Astrocyte (in vitro differentiated cells and primary cell): ENCODE results near the gene NLGN1. TPM values are rescaled to one million over a fixed set of nuclear protein-coding genes. Genes with fewer than 3 reads are reported as not detected.
"Not testable (repeated sequence)": the region's sequence is repeated elsewhere in the genome, so short reads cannot be mapped to it uniquely, and the experiment has no call there.

Experiments used
- DNase-seq: peaks from one replicate; pipeline ENCODE4 v3.0.0-alpha.2; 2010; ENCODE audit warnings: low read depth
- FAIRE-seq: peaks from 2 replicates; lab custom pipeline; 2011; peaks lifted over from hg19 to GRCh38; lab: Jason Lieb, UNC
- H2AFZ ChIP-seq: 2 replicates; pipeline ENCODE4 v1.6.0; 2012; ENCODE audit warnings: low read depth, low read length, inconsistent platforms
- H3K27ac ChIP-seq: 2 replicates; pipeline ENCODE4 v1.5.1; 2011; ENCODE audit warnings: low read depth, low read length, inconsistent platforms
- H3K27me3 ChIP-seq: 2 replicates; pipeline ENCODE4 v1.6.0; 2011; ENCODE audit warnings: low read length, inconsistent platforms; ENCODE audit not compliant: insufficient read depth
- H3K36me3 ChIP-seq: 2 replicates; pipeline ENCODE4 v1.5.1; 2011; ENCODE audit warnings: low read length, inconsistent platforms; ENCODE audit not compliant: insufficient read depth
- H3K4me1 ChIP-seq: 2 replicates; pipeline ENCODE4 v1.5.1; 2011; ENCODE audit warnings: low read length, inconsistent platforms; ENCODE audit not compliant: insufficient read depth
- H3K4me2 ChIP-seq: 2 replicates; pipeline ENCODE4 v1.6.0; 2012; ENCODE audit warnings: low read length, inconsistent platforms
- H3K4me3 ChIP-seq: 2 replicates; pipeline ENCODE4 v1.5.1; 2011; ENCODE audit warnings: low read depth, mild to moderate bottlenecking, low read length, inconsistent platforms; ENCODE audit not compliant: insufficient read depth
- H3K79me2 ChIP-seq: 2 replicates; pipeline ENCODE4 v1.6.0; 2012; ENCODE audit warnings: mild to moderate bottlenecking, low read length, inconsistent platforms; ENCODE audit not compliant: insufficient read depth
- H3K9ac ChIP-seq: 2 replicates; pipeline ENCODE4 v1.6.0; 2012; ENCODE audit warnings: mild to moderate bottlenecking, low read length, inconsistent platforms
- H3K9me3 ChIP-seq: 2 replicates; pipeline ENCODE4 v1.5.1; 2012; ENCODE audit warnings: low read depth, mild to moderate bottlenecking, low read length, inconsistent platforms; ENCODE audit not compliant: insufficient read depth
- H4K20me1 ChIP-seq: 2 replicates; pipeline ENCODE4 v1.6.0; 2012; ENCODE audit warnings: low read length, inconsistent platforms; ENCODE audit not compliant: insufficient read depth
- H3K27ac Mint-ChIP-seq: one replicate; pipeline ENCODE4 v1.8.0; 2021; ENCODE audit warnings: mild to moderate bottlenecking, mixed read lengths; ENCODE audit not compliant: unreplicated experiment
- H3K27me3 Mint-ChIP-seq: one replicate; pipeline ENCODE4 v1.8.0; 2021; ENCODE audit warnings: low read depth, mixed read lengths; ENCODE audit not compliant: unreplicated experiment
- H3K36me3 Mint-ChIP-seq: one replicate; pipeline ENCODE4 v1.8.0; 2021; ENCODE audit warnings: low read depth, mixed read lengths; ENCODE audit not compliant: unreplicated experiment
- H3K4me1 Mint-ChIP-seq: one replicate; pipeline ENCODE4 v1.8.0; 2021; ENCODE audit warnings: low read depth, mixed read lengths; ENCODE audit not compliant: unreplicated experiment
- H3K4me3 Mint-ChIP-seq: one replicate; pipeline ENCODE4 v1.8.0; 2021; ENCODE audit warnings: mild to moderate bottlenecking, moderate library complexity, mixed read lengths; ENCODE audit not compliant: unreplicated experiment
- H3K9me3 Mint-ChIP-seq: one replicate; pipeline ENCODE4 v1.8.0; 2021; ENCODE audit warnings: mild to moderate bottlenecking, mixed read lengths; ENCODE audit not compliant: unreplicated experiment
- EZH2 ChIP-seq: IDR thresholded peaks from 2 replicates; pipeline ENCODE4 v1.6.1; 2012; ENCODE audit warnings: mild to moderate bottlenecking, low read length, inconsistent platforms; ENCODE audit not compliant: insufficient read depth
- total RNA-seq: library from RNA; stranded (reverse); gene quantifications from 2 replicates; pipeline ENCODE4 v1.2.1, GENCODE V29; 2021
- TF ChIP-seq, protein P1 (sequence below): IDR thresholded peaks from 2 replicates; pipeline ENCODE4 v1.5.1; 2011; ENCODE audit warnings: low read depth, mild to moderate bottlenecking, inconsistent platforms, low read length, moderate library complexity; ENCODE audit not compliant: insufficient read depth

Gene NLGN1
- total RNA-seq, 1 donor from 2014 or later, result 1.2 TPM

DNA sequence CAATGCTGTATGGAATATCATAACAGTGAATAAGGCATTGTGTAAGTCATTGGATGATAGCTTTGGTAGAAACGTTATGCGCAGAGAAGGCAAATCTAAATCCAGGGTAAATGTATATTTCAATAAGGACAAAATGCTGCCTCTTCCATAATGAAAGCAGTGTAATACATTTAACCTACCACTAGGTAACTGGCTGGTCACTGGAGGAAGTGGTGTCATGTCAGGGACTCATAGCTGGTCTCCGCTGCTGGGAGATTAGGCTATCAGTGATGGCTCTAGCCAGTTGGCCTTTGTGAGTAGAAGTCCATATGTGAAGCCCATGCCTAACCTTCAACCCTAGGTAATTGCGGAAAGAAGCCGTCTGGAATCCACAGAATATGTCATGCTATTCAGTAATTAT lies 140.9 kb downstream of the NLGN1 start:
- no peak overlapping the region for H3K27ac ChIP-seq
- DNase-seq (no peak), FAIRE-seq (no peak)
- no peaks in the 10 kb centered on the region for H3K79me2 ChIP-seq
- no peaks in the 10 kb centered on the region for H3K27me3 ChIP-seq
- H4K20me1 ChIP-seq, result no peaks in the 10 kb centered on the region
- H3K36me3 ChIP-seq, result no peaks in the 10 kb centered on the region
- Mint-ChIP-seq H3K27me3 (peaks cover 2% of the 10 kb centered on the region), H3K36me3 (no peaks in the 10 kb centered on the region), H3K4me1 (no peaks in the 10 kb centered on the region), H3K9me3 (no peaks in the 10 kb centered on the region), H3K4me3 (no peak overlapping the region), H3K27ac (no peak overlapping the region)
- TF ChIP-seq, protein P1, sequence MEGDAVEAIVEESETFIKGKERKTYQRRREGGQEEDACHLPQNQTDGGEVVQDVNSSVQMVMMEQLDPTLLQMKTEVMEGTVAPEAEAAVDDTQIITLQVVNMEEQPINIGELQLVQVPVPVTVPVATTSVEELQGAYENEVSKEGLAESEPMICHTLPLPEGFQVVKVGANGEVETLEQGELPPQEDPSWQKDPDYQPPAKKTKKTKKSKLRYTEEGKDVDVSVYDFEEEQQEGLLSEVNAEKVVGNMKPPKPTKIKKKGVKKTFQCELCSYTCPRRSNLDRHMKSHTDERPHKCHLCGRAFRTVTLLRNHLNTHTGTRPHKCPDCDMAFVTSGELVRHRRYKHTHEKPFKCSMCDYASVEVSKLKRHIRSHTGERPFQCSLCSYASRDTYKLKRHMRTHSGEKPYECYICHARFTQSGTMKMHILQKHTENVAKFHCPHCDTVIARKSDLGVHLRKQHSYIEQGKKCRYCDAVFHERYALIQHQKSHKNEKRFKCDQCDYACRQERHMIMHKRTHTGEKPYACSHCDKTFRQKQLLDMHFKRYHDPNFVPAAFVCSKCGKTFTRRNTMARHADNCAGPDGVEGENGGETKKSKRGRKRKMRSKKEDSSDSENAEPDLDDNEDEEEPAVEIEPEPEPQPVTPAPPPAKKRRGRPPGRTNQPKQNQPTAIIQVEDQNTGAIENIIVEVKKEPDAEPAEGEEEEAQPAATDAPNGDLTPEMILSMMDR, result peak; percentile 16
- no peak for TF ChIP-seq EZH2
- no peak overlapping the region for H2AFZ ChIP-seq
- H3K9me3 ChIP-seq, result no peaks in the 10 kb centered on the region
- H3K4me3 ChIP-seq, result no peak overlapping the region
- H3K9ac ChIP-seq, result no peak overlapping the region
- H3K4me2 ChIP-seq, result no peak overlapping the region
- H3K4me1 ChIP-seq, result no peaks in the 10 kb centered on the region

DNA sequence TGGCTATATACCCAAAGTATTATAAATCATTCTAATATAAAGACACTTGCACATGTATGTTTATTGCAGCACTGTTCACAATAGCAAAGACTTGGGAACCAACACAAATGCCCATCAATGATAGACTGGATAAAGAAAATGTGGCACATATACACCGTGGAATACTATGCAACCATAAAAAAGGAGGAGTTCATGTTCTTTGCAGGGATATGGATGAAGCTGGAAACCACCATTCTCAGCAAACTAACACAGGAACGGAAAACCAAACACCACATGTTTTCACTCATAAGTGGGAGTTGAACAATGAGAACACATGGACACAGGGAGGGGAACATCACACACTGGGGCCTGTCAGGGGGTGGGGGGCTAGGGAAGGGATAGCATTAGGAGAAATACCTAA lies 148.0 kb downstream of the NLGN1 start:
- H3K9me3 Mint-ChIP-seq, H3K27me3 ChIP-seq, H3K27ac Mint-ChIP-seq, H3K4me2 ChIP-seq, H3K4me1 Mint-ChIP-seq, DNase-seq, H3K4me3 Mint-ChIP-seq, H3K9me3 ChIP-seq, H3K9ac ChIP-seq, H3K27me3 Mint-ChIP-seq, H3K27ac ChIP-seq, H3K4me1 ChIP-seq, H3K36me3 ChIP-seq, H2AFZ ChIP-seq, H3K79me2 ChIP-seq, FAIRE-seq, H3K4me3 ChIP-seq, H4K20me1 ChIP-seq, H3K36me3 Mint-ChIP-seq: not testable (repeated sequence)

DNA sequence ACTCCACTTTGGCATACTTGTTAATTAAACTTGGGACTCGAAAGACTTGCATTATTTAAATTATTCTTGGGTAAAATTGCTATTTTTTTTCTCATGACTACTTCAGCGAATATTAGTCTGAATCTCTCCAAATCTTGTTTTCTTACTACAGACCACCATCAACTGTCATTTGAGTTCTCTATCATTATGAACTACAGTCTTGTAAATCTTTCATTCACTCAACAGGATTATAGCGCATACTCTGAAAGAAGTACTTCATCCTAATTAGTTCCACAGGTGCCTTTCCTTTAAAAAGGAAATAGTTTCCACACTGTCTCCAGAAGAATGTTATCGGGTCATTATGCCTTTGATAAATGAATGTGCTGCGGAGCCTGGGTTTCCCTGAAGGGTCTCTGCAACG lies 149.5 kb downstream of the NLGN1 start:
- H3K36me3 ChIP-seq, result no peaks in the 10 kb centered on the region
- H3K79me2 ChIP-seq, result no peaks in the 10 kb centered on the region
- no peak overlapping the region for H2AFZ ChIP-seq
- no peaks in the 10 kb centered on the region for H3K4me1 Mint-ChIP-seq
- no peak overlapping the region for H3K4me2 ChIP-seq
- FAIRE-seq (no peak), DNase-seq (no peak)
- H3K4me3 Mint-ChIP-seq, result no peak overlapping the region
- H3K27me3 Mint-ChIP-seq, result no peaks in the 10 kb centered on the region
- no peaks in the 10 kb centered on the region for H3K27me3 ChIP-seq
- H3K9ac ChIP-seq, result no peak overlapping the region
- no peaks in the 10 kb centered on the region for H3K9me3 ChIP-seq
- no peak for TF ChIP-seq EZH2
- TF ChIP-seq, protein P1, result no peak
- H4K20me1 ChIP-seq, result no peaks in the 10 kb centered on the region
- no peak overlapping the region for H3K27ac Mint-ChIP-seq
- no peaks in the 10 kb centered on the region for H3K9me3 Mint-ChIP-seq
- no peak overlapping the region for H3K4me3 ChIP-seq
- no peaks in the 10 kb centered on the region for H3K4me1 ChIP-seq
- no peaks in the 10 kb centered on the region for H3K36me3 Mint-ChIP-seq
- no peak overlapping the region for H3K27ac ChIP-seq
